Esophagus squamous epithelium (tissue), 5 donors: ENCODE measurements around the gene CCT6A. TPM values are rescaled to one million over a fixed set of nuclear protein-coding genes. Genes with fewer than 3 reads are reported as not detected.
A peak's percentile ranks its signal among the peaks of the same experiment; 100 is the strongest.
"Not testable (repeated sequence)": the region's sequence is repeated elsewhere in the genome, so short reads cannot be mapped to it uniquely, and the experiment has no call there.

Experiments
- DNase-seq: peaks from one replicate; lab custom pipeline; 2025; lab: John Stamatoyannopoulos, UW
- H3K27ac ChIP-seq, 4 donors: fragments of 200-600 bp; sonication (generic); one replicate each; pipeline ENCODE4 v1.5.1; 2016 to 2019; ENCODE audit warnings: mild to moderate bottlenecking in 1 of 4
- H3K27me3 ChIP-seq, 4 donors: fragments of 200-600 bp; sonication (generic); 1 replicate in 3 of 4; 2 replicates in 1 of 4; pipeline versions ENCODE4 v1.5.1 to v1.6.0; 2017 to 2021; ENCODE audit warnings: antibody characterized with exemption in 1 of 4
- H3K36me3 ChIP-seq, 3 donors: fragments of 200-600 bp; sonication (generic); one replicate each; pipeline ENCODE4 v1.5.1; 2016 to 2019
- H3K4me1 ChIP-seq, 3 donors: fragments of 200-600 bp; sonication (generic); one replicate each; pipeline ENCODE4 v1.5.1; 2017 to 2019
- H3K4me3 ChIP-seq, 4 donors: fragments of 200-600 bp; sonication (generic); 1 replicate in 3 of 4; 2 replicates in 1 of 4; pipeline ENCODE4 v1.5.1; 2016 to 2019; ENCODE audit warnings: mild to moderate bottlenecking in 2 of 4, moderate library complexity in 1 of 4
- H3K9me3 ChIP-seq, 3 donors: fragments of 200-600 bp; sonication (generic); one replicate each; pipeline ENCODE4 v1.5.1; 2016 to 2019
- POLR2A ChIP-seq, 4 donors: fragments of 450-650 bp; IDR thresholded peaks; one replicate each; pipeline ENCODE4 v1.6.1; 2017; ENCODE audit warnings: antibody characterized with exemption in 4 of 4, mild to moderate bottlenecking in 4 of 4, moderate library complexity in 3 of 4
- WGBS, 2 donors: methylation state at CpG; one replicate each; pipeline ENCODE4 v1.1.5; 2018; 5-methylcytosine and 5-hydroxymethylcytosine counted together
- intact Hi-C: fragments of 100-400 bp; cut with DNase I; formaldehyde crosslinking; loops from one replicate; pipeline ENCODE4 v1.15.0; 2022
- total RNA-seq, 4 donors: library from RNA; depleted of rRNA; stranded (reverse); fragments of >200 nt; gene quantifications; one replicate each; pipeline ENCODE4 v1.1.0, GENCODE V29; 2016
- TF ChIP-seq, protein P1 (sequence below), 6 experiments: fragments of 450-650 bp in 4 of 6; fragments of 200-600 bp in 2 of 6; sonication (generic) in 2 of 6; IDR thresholded peaks; one replicate each; pipeline ENCODE4 v1.5.1; 2016 to 2019; ENCODE audit warnings: antibody characterized with exemption in 6 of 6, mild to moderate bottlenecking in 4 of 6, moderate library complexity in 4 of 6
- donor health status: DM: yes; HTN: yes; CAD: no.

CCT6A gene
- total RNA-seq, 4 donors from 2014 or later = 60.6 to 163 (median 133) TPM

- TF ChIP-seq, protein P1, sequence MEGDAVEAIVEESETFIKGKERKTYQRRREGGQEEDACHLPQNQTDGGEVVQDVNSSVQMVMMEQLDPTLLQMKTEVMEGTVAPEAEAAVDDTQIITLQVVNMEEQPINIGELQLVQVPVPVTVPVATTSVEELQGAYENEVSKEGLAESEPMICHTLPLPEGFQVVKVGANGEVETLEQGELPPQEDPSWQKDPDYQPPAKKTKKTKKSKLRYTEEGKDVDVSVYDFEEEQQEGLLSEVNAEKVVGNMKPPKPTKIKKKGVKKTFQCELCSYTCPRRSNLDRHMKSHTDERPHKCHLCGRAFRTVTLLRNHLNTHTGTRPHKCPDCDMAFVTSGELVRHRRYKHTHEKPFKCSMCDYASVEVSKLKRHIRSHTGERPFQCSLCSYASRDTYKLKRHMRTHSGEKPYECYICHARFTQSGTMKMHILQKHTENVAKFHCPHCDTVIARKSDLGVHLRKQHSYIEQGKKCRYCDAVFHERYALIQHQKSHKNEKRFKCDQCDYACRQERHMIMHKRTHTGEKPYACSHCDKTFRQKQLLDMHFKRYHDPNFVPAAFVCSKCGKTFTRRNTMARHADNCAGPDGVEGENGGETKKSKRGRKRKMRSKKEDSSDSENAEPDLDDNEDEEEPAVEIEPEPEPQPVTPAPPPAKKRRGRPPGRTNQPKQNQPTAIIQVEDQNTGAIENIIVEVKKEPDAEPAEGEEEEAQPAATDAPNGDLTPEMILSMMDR (IDR thresholded peaks at IDR 0.05) = no peak
- TF ChIP-seq POLR2A (IDR thresholded peaks at IDR 0.05) = no peak
- H3K27ac ChIP-seq = no peak overlapping the region
- no peak for DNase-seq
These were observed 22.5 kb upstream of the CCT6A start for GRCh38 chr7:56028942-56029630.

DNA sequence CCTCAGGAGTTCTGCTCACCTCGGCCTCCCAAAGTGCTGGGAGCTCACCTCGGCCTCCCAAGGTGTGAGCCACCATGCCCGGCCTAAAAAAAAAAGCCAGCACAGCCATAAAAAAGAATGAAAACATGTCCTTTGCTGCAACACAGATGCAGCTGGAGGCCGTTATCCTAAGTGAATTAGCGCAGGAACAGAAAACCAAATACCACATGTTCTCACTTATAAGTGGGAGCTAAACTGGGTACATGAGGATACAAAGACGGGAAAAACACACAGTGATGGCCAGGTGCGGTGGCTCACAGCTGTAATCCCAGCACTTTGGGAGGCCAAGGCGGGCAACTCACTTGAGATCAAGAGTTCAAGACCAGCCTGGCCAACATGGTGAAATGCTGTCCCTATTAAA lies 21.2 kb upstream of the CCT6A start:
- WGBS, 2 donors = 93 to 96% methylated on average over 4 to 8 of the region's 8 CpGs
- no peak for TF ChIP-seq POLR2A (IDR thresholded peaks at IDR 0.05)
- TF ChIP-seq, protein P1 (IDR thresholded peaks at IDR 0.05) = no peak

More at GRCh38 chr7:56028942-56029630, 22.5 kb upstream of the CCT6A start:
- peaks cover 0 to 33% (median 0%) of the 10 kb centered on the region in 3 donors for H3K36me3 ChIP-seq
- no peaks in the 10 kb centered on the region for H3K9me3 ChIP-seq
- WGBS, 2 donors = 68 to 73% methylated on average over 7 to 9 of the region's 9 CpGs
- intact Hi-C loops = no loop called here
- peaks cover 0 to 23% (median 3%) of the 10 kb centered on the region in 3 donors for H3K4me1 ChIP-seq
- H3K27me3 ChIP-seq = no peaks in the 10 kb centered on the region
- no peak overlapping the region for H3K4me3 ChIP-seq

GRCh38 chr7:56031556-56031955 lies 20.0 kb upstream of the CCT6A start:
- H3K27ac ChIP-seq, DNase-seq, intact Hi-C loops, H3K4me3 ChIP-seq, H3K27me3 ChIP-seq, H3K9me3 ChIP-seq: not testable (repeated sequence)
- peaks cover 0 to 33% (median 0%) of the 10 kb centered on the region in 3 donors for H3K36me3 ChIP-seq
- H3K4me1 ChIP-seq = peaks cover 0 to 25% (median 3%) of the 10 kb centered on the region in 3 donors
- WGBS, 2 donors = 76 to 79% methylated on average over 6 to 8 of the region's 8 CpGs

More for the DNA sequence above, 21.2 kb upstream of the CCT6A start:
- H3K27ac ChIP-seq = no peak overlapping the region
- no peak overlapping the region for H3K4me3 ChIP-seq
- H3K36me3 ChIP-seq = peaks cover 0 to 33% (median 0%) of the 10 kb centered on the region in 3 donors
- H3K4me1 ChIP-seq = peaks cover 0 to 27% (median 3%) of the 10 kb centered on the region in 3 donors
- no peaks in the 10 kb centered on the region for H3K9me3 ChIP-seq
- intact Hi-C loops = no loop called here
- no peaks in the 10 kb centered on the region for H3K27me3 ChIP-seq
- no peak for DNase-seq

DNA sequence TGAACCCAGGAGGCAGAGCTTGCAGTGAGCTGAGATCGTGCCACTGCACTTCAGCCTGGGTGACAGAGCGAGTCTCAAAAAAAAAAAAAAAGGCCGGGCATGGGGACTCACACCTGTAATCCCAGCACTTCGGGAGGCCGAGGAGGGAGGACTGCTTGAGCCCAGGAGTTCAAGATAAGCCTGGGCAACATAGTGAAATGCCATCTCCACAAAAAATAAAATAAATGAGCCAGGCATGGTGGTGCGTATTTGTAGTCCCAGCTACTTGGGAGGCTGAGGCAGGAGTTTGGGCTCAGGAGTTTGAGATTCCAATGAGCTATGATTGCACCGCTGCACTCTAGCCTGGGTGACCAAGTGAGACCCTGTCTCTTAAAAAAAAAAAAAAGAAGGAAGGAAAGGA lies 19.0 kb upstream of the CCT6A start:
- Histone ChIP-seq H3K4me1 (peaks cover 0 to 17% (median 3%) of the 10 kb centered on the region in 3 donors), H3K36me3 (peaks cover 0 to 33% (median 0%) of the 10 kb centered on the region in 3 donors)
- H3K9me3 ChIP-seq, H3K27ac ChIP-seq, H3K4me3 ChIP-seq, H3K27me3 ChIP-seq, intact Hi-C loops, DNase-seq: not testable (repeated sequence)
- 93 to 95% methylated on average over 7 of the region's 7 CpGs for WGBS, 2 donors

DNA sequence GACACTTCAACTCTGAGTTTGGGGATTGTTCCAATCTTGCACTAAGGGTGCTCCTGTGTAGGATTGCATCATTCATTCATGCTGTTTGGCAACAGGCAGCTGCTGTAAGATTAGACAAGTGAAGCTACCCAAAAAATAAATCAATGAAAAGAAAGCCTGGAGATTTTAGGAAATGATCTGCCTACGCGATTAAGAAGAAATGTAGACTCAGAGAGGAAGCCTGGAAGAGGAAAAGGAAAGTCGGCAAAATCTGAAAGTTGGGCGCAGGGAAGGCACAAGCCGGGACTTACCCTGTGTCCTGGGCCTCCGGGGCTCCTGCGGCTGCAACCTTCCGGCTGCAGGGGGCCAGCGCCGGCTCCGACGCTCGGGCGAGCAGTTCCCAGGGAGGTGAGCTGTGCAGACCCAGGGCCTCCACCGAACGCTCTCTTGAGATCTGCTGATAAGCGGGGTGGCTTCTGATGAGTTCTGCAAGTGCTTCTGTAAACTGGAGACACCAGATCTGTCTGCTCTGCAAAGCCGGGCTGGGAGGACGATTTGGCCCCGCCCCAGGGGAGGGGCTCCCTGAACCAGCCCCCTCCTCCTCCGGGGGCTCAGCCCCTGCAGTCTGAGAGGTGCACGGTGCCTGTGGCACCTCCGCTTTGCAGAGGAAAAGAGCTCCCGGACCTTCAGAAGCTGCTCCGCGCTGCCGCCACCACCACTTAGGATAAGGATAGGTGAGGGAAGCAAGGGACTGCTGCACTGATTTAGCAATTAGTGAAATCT lies 17.7 kb upstream of the CCT6A start:
- H3K4me1 ChIP-seq = peaks cover 0 to 17% (median 3%) of the 10 kb centered on the region in 3 donors
- intact Hi-C loops = no loop called here
- peaks cover 0 to 27% (median 0%) of the 10 kb centered on the region in 3 donors for H3K36me3 ChIP-seq
- H3K27me3 ChIP-seq = no peaks in the 10 kb centered on the region
- H3K27ac ChIP-seq = peak overlapping the region in 3 of 4 donors; percentile 49 to 63 (median 52)
- TF ChIP-seq POLR2A (IDR thresholded peaks at IDR 0.05) = no peak
- TF ChIP-seq, protein P1 (IDR thresholded peaks at IDR 0.05) = peak in 4 of 6 experiments; percentile 8 to 25 (median 13)
- 0 to 1% methylated on average over 13 to 21 of the region's 27 CpGs for WGBS, 2 donors
- H3K9me3 ChIP-seq = no peaks in the 10 kb centered on the region
- H3K4me3 ChIP-seq = peak overlapping the region; percentile 53 to 71 (median 60)
- DNase-seq = no peak

DNA sequence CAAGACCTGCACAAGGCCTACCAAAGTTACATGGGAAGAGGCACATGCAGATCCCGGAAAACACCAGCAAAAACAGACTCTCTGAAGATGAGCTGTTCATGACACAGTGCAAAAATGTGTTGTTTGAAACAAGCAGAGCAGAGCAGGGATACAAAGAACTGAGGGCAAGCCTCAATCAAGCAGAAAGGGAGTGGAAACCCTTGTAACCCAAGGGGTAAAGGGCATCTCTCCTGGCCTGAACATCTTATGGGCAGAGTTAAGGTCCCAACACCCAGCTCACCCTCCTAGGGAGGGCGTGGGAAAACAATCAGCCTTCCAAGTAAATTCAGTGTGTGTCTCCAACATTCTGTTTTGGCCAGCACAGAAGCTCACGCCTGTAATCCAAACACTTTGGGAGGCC lies 10.8 kb upstream of the CCT6A start:
- intact Hi-C loops = no loop called here
- Histone ChIP-seq H3K4me3 (no peak overlapping the region), H3K27ac (no peak overlapping the region), H3K36me3 (peaks cover 0 to 7% (median 0%) of the 10 kb centered on the region in 3 donors), H3K27me3 (no peaks in the 10 kb centered on the region), H3K4me1 (no peaks in the 10 kb centered on the region), H3K9me3 (no peaks in the 10 kb centered on the region)
- TF ChIP-seq, protein P1 (IDR thresholded peaks at IDR 0.05) = no peak
- no peak for TF ChIP-seq POLR2A (IDR thresholded peaks at IDR 0.05)
- no peak for DNase-seq
- WGBS, 2 donors = 79 to 83% methylated on average over 2 to 3 of the region's 3 CpGs

DNA sequence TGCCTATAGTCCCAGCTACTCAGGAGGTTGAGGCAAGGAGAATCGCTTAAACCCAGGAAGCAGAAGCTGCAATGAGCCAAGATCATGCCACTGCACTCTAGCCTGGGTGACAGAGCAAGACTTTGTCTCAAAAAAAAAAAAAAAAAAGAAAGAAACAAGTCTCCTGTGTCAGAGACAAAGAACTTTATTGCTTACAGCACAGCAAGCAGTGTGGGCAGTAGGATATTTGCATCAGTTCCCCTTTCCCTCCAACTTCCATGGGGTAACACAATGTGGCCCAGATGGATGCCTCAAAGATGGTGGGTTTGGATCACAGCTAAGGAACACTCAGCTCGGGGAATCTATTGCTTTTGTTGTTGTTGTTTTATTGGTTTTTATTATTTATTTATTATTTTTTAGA lies 5.8 kb upstream of the CCT6A start:
- H3K4me3 ChIP-seq, H3K27me3 ChIP-seq, DNase-seq, intact Hi-C loops, H3K36me3 ChIP-seq, H3K9me3 ChIP-seq: not testable (repeated sequence)
- WGBS, 2 donors = 87 to 93% methylated on average over 1 to 2 of the region's 2 CpGs
- H3K4me1 ChIP-seq = peaks cover 3 to 48% (median 21%) of the 10 kb centered on the region in 3 donors
- H3K27ac ChIP-seq = peak overlapping the region in 1 of 4 donors; percentile 66
